HepG2 (cell line): ENCODE results near the gene IP6K3. TPM values are rescaled to one million over a fixed set of nuclear protein-coding genes. Genes with fewer than 3 reads are reported as not detected.

Source experiments
- DDIT3 ChIP-seq: sonication (generic); formaldehyde crosslinking; IDR thresholded peaks from 2 replicates; pipeline ENCODE4 v1.4.0; 2020; ENCODE audit warnings: mild to moderate bottlenecking, missing genetic modification reagents
- HOXA7 ChIP-seq: sonication (generic); formaldehyde crosslinking; IDR thresholded peaks from 2 replicates; pipeline ENCODE4 v1.8.1; 2022; ENCODE audit warnings: mild to moderate bottlenecking, missing genetic modification reagents, moderate library complexity
- IRF2 ChIP-seq: IDR thresholded peaks from 2 replicates; pipeline ENCODE4 v1.6.1; 2018; ENCODE audit warnings: missing genetic modification reagents, missing compliant biosample characterization
- IRX3 ChIP-seq: sonication (generic); formaldehyde crosslinking; IDR thresholded peaks from 2 replicates; pipeline ENCODE4 v1.8.1; 2023; ENCODE audit warnings: mild to moderate bottlenecking, low read depth, missing genetic modification reagents, borderline replicate concordance
- KLF13 ChIP-seq: sonication (generic); formaldehyde crosslinking; IDR thresholded peaks from 2 replicates; pipeline ENCODE4 v1.4.0; 2020; ENCODE audit warnings: mild to moderate bottlenecking, missing genetic modification reagents
- MYNN ChIP-seq: sonication (generic); formaldehyde crosslinking; IDR thresholded peaks from 2 replicates; pipeline ENCODE4 v1.4.0; 2020; ENCODE audit warnings: mild to moderate bottlenecking, low read depth, missing genetic modification reagents
- NFYB ChIP-seq: sonication (generic); formaldehyde crosslinking; IDR thresholded peaks from 2 replicates; pipeline ENCODE4 v1.4.0; 2020; ENCODE audit warnings: missing genetic modification reagents
- SIN3A ChIP-seq: IDR thresholded peaks from 2 replicates; pipeline ENCODE4 v1.6.1; 2011; ENCODE audit warnings: low read depth, mild to moderate bottlenecking, control low read depth, low read length, borderline replicate concordance
- SMYD3 ChIP-seq: sonication (generic); formaldehyde crosslinking; IDR thresholded peaks from 2 replicates; pipeline ENCODE4 v1.8.1; 2023; ENCODE audit warnings: mild to moderate bottlenecking, missing genetic modification reagents
- TEAD3 ChIP-seq: optimal IDR thresholded peaks from 2 replicates; pipeline ENCODE3; 2016; ENCODE audit warnings: borderline replicate concordance
- TRIM24 ChIP-seq: sonication (generic); formaldehyde crosslinking; IDR thresholded peaks from 2 replicates; pipeline ENCODE4 v1.8.0; 2022; ENCODE audit warnings: mild to moderate bottlenecking, missing genetic modification reagents
- ZFY ChIP-seq: sonication (generic); formaldehyde crosslinking; IDR thresholded peaks from 2 replicates; pipeline ENCODE4 v1.4.0; 2020; ENCODE audit warnings: missing genetic modification reagents
- ZNF17 ChIP-seq: sonication (generic); formaldehyde crosslinking; IDR thresholded peaks from 2 replicates; pipeline ENCODE4 v1.5.0; 2020; ENCODE audit warnings: mild to moderate bottlenecking, missing genetic modification reagents
- ZNF576 ChIP-seq: sonication (generic); formaldehyde crosslinking; IDR thresholded peaks from 2 replicates; pipeline ENCODE4 v1.4.0; 2020; ENCODE audit warnings: mild to moderate bottlenecking, missing genetic modification reagents
- ZNF768 ChIP-seq: sonication (generic); formaldehyde crosslinking; IDR thresholded peaks from 2 replicates; pipeline ENCODE4 v1.4.0; 2020; ENCODE audit warnings: missing genetic modification reagents
- ZNF883 ChIP-seq: sonication (generic); formaldehyde crosslinking; IDR thresholded peaks from 2 replicates; pipeline ENCODE4 v1.5.1; 2020; ENCODE audit warnings: mild to moderate bottlenecking, missing genetic modification reagents; ENCODE audit errors: not compliant biosample characterization
- polyA plus RNA-seq, 8 experiments: library from polyadenylated mRNA; depleted of rRNA in 3 of 8; stranded (reverse) in 7 of 8; unstranded in 1 of 8; fragments of >200 nt; fragmentation: Illumina TruSeq in 4 of 8; extraction: Trizol in 4 of 8; gene quantifications; 2 replicates each; pipeline versions ENCODE4 v1.2.1 to v1.2.3, GENCODE V29; 2011 to 2016; ENCODE audit warnings: low read depth in 4 of 8, missing spikeins in 1 of 8, mixed read lengths in 1 of 8; ENCODE audit not compliant: insufficient read depth in 1 of 8
- total RNA-seq, 5 experiments: library from RNA; depleted of rRNA; stranded (reverse); fragments of >200 nt; fragmentation: Illumina TruSeq; extraction: Trizol; gene quantifications; 2 replicates each; pipeline ENCODE4 v1.2.3, GENCODE V29; 2016; ENCODE audit warnings: low read depth in 1 of 5

The IP6K3 gene
- total and polyA plus RNA-seq, 2 of the 13 experiments (the other 11 are each of a cell fraction or from before 2014, with no cell fraction given), result 0.11 to 0.18 TPM

DNA sequence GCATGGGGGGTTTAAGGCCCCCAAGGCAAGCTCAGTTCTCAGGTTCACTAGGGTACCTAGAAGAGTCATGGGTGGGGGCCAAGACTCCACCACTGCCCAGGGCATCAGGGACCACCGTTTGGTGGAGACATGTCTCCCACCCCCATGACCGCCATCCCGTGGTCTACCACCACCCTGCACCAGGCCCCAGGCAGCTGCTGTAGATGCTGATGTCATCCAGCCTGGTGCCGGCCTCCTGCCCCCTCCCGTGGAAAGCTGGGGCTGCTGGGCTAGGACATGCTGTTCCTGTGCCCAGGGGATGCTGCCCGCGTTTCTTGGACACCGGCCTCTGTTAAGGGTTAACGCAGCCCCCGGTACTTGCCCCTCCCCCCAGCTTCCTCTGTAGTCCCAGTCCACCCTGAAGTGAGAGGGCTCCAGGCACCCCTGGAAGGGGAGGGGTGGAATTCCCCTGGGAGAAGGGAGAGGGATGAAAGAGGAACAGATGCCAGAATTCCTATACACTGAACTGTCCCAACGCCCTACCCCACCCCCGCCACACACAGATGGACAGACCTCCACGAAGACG lies 587 bp downstream of the IP6K3 start (continued):
- TF ChIP-seq ZFY (CRISPR knock-in tag) (peak; percentile 20; the same call in 1 of the 2 replicates), SMYD3 (CRISPR knock-in tag) (no peak), TEAD3 (CRISPR knock-in tag) (no peak), HOXA7 (CRISPR knock-in tag) (no peak), ZNF883 (CRISPR knock-in tag) (no peak), ZNF17 (CRISPR knock-in tag) (no peak), NFYB (CRISPR knock-in tag) (no peak), SIN3A (no peak), ZNF768 (CRISPR knock-in tag) (peak; percentile 13; the same call in 1 of the 2 replicates), TRIM24 (CRISPR knock-in tag) (no peak), KLF13 (CRISPR knock-in tag) (no peak), MYNN (CRISPR knock-in tag) (no peak), IRF2 (no peak), IRX3 (CRISPR knock-in tag) (no peak), DDIT3 (CRISPR knock-in tag) (no peak), ZNF576 (CRISPR knock-in tag) (no peak)
